ENCODE measurements around the gene MCC. TPM values are rescaled to one million over a fixed set of nuclear protein-coding genes. Genes with fewer than 3 reads are reported as not detected.

MCC gene
- total RNA-seq, 1 donor from 2014 or later = 3.5 TPM

DNA sequence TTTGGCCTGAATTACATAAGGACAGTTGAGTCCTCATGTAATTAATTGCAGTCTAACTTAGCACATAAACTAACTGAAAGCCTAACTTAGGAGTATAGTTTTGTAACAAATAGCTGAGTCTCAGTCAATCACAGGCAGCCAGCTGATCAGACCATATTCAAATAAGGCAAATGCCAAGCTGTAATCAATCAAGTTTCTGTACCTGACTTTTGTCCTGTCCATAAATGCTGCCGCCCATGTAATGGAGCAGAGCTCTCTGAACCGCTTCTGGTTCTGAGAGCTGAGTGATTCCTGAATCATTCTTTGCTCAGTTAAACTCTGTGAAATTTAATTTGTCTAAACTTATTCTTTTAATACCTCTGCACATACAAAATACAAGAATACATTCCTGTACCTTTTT lies 158.3 kb downstream of the MCC start:
- intact Hi-C loops (cut with micrococcal nuclease) = loop anchor here (1.0 to 5.0 kb wide), 9 partner anchors 36 to 779 kb away; partner anchors contain the start of genes DCP2, REEP5 and SRP19

DNA sequence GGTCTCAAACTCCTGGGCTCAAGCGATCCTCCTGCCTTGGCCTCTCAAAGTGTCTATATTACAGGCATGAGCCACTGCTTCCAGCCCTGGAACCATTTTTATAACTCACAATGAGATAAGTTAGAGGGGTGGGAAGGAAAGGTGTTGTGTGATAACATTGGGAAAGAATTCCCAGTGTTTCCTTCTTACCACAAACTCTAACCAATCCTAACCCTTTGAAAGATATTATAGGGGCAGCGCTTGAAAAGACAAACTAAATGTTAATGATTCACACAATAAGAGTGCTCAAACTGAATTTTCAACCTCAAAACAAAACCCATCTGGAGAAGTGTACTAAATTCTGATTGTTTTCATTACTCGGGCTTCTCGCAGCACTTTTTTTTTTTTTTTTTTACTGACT lies 163.2 kb downstream of the MCC start:
- intact Hi-C loops (cut with micrococcal nuclease) = no loop called here

DNA sequence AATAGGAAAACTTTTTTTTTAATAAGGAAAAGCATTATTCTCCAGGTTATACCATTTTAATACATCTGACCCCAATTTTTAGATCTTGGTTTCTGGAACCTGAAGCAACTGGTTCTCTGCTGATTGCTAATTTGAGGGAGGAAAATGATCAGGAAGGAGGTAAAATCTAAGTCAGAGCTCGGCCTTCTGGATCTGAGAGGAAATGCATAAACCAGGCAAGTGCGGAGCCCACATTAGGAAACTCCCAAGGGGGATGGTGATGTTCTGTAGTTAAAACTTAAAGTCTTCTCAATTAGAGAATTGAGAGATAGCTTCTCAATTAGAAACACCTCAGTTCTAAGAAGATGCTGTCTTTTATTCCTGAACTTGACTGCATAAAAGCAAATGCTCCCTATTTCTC lies 167.0 kb downstream of the MCC start:
- intact Hi-C loops (cut with micrococcal nuclease) = no loop called here

DNA sequence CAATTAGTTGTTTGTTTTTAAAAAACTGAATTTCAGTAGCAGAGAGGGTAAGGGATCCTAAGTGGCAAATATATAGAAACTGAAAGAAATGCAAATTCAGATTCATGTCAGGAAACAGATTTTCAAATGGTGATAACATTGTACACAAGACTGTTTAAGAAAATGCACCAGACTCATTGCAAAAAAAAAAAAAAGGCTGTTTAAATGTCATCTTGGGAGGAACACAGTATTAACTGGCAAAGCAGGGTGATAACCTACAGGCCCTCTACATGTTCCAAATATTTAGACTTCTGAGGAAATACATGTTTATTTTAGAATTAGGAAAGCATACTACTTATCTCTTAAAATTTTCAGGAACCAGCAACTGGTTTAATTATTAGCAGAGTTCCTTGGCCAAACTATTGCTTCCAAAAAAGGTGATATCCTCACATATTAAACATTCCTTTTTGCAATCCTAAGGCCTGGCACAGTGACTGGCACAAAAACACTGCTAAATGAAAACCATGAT lies 167.9 kb downstream of the MCC start:
- intact Hi-C loops (cut with micrococcal nuclease) = no loop called here

DNA sequence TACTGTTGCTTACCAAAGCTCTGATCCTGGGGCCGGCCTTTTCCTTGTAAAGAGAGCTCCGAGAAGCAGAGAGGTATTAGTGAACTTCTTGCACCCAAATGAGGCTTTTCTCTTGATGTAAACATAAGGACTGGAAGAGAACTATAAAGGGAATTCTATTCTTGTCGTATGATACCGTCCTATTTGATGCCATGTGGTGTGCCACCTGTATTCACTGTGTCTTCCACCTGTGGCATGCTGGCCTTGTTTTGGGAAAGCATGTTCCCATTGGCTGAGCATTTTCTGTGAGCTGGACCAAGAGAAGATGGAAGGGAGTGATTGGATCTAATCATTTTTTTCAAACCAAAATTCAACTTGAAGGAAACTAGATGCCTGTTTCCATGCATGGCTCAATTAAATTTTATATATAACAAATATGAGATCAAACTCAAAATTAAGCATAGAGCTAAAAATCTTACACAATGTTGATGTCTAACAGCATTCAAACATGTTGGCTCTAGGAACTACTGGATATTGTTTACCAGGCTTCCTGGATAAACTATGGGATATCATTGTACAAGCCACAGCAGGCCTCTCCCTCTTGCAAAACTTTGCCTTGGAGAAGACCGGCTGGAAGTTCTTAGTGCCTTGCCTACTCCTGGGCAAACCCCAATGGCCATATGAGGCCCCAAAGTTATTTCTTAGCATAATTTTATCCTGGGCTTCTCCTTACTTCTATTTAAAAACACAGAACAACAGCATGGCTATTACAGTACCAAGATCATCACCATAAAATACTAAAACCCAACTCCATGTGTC lies 168.8 kb downstream of the MCC start:
- intact Hi-C loops (cut with micrococcal nuclease) = no loop called here

DNA sequence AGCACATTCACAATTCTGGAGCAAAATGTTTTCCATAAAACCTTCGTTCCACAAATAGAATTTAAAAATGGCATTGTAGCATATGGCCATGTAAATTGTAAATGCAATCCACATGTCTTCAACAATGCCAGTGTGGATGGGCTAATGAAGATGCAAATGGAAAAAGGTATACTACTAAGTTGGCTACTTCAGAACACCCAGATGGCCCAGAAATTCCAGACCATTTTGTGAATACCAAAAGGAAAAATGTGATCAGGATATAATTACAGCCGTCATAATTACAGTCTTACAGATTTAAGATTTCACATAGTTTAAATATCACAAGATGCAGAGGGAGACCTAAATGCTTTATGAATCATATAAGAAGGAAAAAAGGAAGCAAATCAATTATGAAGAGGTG lies 170.6 kb downstream of the MCC start:
- intact Hi-C loops (cut with micrococcal nuclease) = no loop called here

DNA sequence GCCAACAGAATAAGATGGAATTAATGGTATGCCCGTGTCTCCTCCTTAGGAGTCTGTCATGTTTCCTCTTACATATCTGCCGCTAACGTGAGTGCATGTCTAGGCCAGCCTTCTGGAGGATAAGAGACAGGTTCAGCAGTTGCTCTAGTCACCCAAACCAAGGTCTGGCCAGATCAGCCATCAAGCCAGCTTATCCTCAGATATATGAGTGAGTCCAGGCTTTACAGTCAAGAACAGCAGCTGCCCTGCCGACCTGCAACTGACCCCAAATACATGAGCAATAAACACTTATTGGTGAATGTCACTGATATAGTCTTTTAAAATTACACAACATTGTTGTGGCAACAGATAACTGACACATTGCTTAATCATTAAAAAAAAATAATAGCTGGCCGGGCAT lies 177.0 kb downstream of the MCC start:
- intact Hi-C loops (cut with micrococcal nuclease) = no loop called here

DNA sequence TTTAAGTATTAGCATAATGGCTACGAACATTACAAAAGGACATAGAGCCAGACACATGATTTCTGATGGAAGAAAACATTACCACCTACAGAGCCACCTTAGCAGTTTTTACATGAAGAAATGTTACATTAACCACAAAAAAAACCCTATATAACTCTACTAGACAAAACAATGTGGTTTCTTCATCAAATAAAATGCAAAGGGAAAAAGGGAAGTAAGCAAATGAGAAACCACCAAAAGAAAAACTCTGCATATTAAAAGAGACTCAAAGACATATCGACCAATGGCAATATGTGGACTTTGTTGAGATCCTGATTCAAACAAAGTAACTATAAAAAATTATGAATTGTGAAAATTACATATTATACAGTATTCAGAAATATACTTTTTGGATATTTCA lies 186.1 kb downstream of the MCC start:
- intact Hi-C loops (cut with micrococcal nuclease) = no loop called here

DNA sequence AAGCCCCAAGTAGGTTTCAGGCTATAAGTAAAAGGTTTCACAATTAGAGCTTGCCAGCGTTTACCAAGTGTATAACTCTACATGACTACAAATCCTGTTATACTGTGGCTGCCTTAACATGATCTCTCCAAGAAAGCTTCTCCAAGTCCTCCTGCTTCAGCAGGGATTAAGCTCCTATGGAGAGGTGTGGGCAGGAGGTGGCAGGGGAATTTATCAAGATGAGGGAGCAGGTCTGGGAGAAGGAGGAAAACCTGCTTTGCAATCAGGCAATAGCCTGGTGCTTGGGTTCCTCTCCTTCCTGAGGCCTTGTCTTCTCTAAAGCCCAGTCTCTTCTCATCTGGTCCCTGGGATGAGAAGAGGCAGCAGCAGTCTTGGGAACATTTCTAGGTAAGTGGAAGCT lies 188.7 kb downstream of the MCC start:
- intact Hi-C loops (cut with micrococcal nuclease) = loop anchor here (10.0 kb wide), 1 partner anchor 435 kb away; the partner anchor contains the start of gene SRP19

DNA sequence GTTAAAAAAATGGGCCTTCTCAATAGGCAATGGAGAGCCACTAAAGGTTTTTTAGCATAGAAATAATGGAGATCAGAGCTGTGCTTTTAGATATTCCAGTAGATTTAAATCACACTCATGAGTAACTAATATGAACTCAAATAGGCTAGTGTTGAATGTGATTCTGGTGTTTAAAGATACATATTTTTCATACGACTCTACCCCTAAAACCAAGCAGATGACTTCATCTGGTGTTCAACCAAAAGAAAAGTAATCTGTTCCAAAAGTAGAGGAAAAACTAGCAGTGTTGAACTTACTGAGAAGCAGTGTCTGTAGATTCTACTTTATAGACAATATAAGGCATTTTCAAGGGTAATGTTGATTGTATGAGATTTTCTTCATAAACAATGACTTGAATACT lies 191.6 kb downstream of the MCC start:
- intact Hi-C loops (cut with micrococcal nuclease) = loop anchor here (10.0 kb wide), 1 partner anchor 432 kb away; the partner anchor contains the start of gene SRP19

DNA sequence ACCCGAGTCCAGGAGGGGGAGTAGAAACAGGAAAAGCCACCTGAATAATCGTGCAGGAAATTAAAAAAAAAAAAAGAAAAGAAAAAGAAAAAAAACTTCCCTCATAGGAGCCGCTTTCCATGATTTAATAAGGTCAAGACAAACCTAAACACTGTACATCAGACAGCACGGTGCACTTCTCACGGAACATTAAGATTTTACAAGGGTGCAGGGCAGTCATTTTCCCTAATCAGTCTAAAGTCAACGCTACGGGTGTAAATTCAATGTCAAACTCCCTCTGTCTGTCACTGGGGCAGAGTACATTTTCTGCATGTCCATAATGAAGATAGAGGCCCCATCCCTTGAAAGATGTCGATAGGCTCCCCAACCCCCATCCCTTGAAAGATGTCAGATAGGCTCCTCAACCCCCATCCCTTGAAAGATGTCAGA lies 193.1 kb downstream of the MCC start:
- intact Hi-C loops (cut with micrococcal nuclease) = loop anchor here (2.0 to 10.0 kb wide), 2 partner anchors 218 to 430 kb away; partner anchors contain the start of genes SRP19 and YTHDC2

DNA sequence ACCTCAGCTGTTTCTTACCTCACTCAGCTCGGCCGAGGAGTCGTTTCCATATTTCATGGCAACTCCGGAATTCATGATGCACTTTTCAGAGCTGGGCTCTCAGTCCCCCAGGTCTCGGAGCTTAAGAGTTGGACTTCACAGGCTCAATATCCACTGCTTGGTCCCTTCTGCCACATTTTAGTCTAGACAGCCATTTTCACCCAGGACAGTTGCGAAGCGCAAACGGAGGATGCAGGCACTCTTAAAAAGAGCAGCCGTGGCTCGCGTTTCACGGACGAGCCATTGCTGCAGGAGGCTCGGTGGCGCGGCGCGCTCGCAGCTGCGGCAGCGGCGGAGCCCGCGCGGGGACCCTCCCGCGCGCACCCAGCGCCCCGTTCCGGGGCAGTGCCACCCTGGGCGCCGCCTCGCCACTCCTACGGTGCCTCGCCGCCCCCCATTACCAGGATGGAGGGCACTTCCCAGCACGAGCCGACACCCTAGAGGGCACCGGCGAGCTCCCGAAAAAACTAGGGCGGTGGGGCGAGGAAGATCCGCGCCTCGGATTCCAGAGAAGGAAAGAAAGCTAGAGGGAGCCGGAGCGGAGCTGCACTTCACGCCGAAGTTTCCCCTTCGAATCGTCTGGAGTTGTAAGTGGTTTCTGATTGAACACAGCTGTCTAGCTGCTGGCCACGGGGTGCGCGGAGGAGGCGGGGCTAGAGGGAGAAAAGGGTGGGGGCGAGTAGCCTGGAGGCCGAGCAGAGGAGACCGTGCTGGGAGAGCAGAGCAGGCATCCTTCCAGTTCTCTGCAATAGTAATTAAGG lies 193.7 kb downstream of the MCC start:
- intact Hi-C loops (cut with micrococcal nuclease) = loop anchor here (1.0 to 10.0 kb wide), 9 partner anchors 36 to 587 kb away; partner anchors contain the start of genes DCP2, SRP19 and YTHDC2

DNA sequence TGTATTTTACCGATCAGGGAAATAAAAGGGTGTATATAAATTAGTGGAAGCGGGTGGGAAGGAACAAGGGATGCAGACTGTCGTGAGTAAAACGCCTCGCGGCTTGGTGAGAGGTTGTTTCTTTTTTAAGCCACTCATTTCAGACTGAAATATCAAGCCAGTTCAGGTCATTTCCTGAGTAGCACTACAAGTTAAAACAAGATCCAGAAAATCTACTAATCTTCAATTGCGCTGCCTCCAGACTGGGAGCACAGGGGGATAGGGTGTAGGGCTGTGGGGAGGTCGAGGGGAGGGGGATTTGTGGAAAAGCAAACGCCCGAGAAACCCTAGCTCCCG lies 194.3 kb downstream of the MCC start:
- intact Hi-C loops (cut with micrococcal nuclease) = loop anchor here (1.0 to 10.0 kb wide), 9 partner anchors 36 to 587 kb away; partner anchors contain the start of genes DCP2, SRP19 and YTHDC2

DNA sequence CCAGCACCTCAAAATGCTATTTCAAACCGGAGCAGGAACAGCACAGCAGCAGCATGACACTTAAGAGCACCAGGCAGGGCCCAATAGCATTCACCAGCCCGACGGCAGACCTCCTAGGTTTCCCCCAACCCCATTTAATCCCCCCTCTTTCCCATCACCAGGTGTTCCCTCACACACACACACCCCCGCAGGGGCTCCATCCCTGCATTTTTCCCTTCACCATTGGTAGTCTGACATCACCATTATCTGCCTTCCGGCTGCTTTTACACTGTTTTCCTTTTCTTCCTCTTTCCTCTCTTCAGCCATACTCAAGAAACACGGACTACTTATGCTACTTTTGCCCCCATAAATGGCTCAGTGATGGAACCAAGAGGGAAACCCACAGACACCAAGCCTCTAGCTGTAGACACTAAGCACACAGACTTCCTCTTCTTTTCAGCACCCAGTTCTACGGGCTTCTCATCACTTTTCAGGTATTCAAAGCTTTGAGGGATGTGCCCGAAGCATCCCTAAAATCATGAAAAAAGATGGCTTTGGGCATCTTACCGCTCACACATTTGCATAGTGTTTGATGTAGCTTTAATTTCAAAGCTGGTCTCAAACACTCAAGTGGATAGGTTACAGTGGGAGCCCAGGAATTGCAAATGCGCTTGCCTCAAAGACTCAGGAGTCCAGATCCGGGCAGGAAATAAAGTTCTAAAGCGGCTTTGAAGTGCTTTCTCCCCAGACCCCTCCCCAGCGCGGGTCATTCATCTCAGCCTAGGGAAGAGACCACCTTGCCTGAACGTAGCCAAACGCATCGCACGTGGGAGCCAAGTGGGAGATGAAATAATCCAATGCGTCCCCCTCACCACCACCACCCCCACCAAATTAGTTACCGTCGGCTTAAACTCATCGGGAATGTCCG lies 194.9 kb downstream of the MCC start:
- intact Hi-C loops (cut with micrococcal nuclease) = loop anchor here (10.0 kb wide), 1 partner anchor 429 kb away; the partner anchor contains the start of gene SRP19

DNA sequence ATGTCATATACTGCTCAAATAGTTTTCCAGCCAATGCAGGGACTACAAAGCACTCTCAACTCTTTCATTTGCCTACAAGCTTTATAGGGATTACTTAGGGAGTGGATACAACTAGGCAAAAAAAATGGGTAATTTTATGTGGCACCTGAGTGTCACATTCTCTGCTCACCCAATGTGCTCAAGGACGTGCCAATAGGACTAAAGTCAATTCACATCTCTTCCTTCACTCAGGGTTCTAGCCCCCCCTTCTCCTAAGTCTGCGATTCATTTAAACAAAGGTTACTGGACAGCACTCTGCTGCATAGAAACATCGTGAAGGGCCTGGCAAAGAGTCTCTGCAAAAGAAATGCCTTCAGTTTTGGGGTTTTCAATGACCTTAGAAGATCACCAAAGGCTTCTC lies 195.8 kb downstream of the MCC start:
- intact Hi-C loops (cut with micrococcal nuclease) = loop anchor here (10.0 kb wide), 1 partner anchor 428 kb away; the partner anchor contains the start of gene SRP19

DNA sequence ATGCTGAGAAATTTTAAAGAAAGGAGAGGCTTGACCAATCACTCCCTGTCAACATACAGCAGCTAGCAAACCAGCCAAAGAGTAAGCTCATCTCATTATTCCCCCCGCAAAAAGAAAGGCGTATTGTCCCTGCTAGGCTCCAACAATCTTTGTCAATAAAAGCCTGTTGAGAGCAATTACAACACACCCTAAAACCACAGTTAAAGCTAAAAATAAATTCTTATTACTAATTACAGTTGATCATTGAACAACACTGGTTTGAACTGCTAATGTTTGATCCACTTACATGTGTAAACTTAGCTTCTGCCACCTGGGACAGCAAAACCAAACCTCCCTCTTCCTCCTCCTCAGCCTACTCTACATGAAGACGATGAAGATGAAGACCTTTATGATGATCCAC lies 204.7 kb downstream of the MCC start:
- intact Hi-C loops (cut with micrococcal nuclease) = no loop called here

DNA sequence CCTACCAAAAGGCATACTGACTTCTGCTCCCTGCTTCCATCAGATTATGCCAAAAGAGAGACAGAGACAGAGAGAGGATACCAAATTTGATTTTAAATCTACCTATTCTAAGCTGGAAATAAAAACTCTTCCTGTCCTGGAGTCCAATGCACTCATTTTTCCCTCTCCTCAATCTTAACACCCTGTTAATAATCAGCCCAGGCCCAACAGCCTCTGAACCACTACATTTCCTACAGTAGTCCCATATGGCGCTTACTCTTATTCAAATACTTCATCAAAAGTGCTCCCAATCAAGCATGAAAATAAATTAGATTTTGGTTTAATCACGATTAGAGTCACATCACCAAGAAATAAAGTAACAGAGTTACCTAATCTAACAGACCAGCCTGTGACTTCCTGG lies 205.8 kb downstream of the MCC start:
- intact Hi-C loops (cut with micrococcal nuclease) = no loop called here

DNA sequence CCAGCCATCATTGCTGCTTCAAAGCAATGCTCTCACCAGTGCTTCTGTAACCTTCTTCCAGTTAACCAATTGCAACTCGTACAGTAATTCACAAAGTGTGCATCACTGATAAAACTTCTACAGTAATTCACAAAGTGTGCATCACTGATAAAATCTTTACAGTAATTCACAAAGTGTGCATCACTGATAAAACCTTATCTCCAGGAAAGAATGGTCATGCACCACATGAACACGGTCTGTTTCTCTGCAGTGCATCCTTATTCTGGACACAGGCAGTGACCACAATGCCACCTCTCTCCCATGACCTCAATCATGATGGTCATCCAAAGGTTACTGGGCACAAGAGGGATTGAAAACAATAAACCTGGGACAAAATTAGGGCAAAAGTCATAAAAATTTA lies 207.1 kb downstream of the MCC start:
- intact Hi-C loops (cut with micrococcal nuclease) = no loop called here

DNA sequence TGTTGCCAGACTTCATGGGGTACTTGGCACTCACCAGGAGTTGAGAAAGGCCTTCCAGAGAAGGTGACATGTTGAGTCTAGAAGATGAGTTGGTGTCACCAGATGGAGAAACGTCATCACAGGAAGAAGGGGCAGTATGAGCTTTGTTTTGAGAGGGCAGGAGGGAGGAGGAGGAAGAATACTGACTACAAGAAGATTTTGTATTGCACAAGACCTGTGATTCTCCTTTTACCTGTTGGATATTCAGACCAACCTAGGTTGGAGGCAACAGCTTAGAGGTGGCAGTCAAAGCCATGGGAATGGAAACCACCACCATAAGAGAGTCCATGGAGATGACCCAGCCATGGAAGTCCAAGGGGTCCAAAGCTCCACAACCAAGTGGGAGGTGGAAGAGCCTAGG lies 207.7 kb downstream of the MCC start:
- intact Hi-C loops (cut with micrococcal nuclease) = no loop called here

DNA sequence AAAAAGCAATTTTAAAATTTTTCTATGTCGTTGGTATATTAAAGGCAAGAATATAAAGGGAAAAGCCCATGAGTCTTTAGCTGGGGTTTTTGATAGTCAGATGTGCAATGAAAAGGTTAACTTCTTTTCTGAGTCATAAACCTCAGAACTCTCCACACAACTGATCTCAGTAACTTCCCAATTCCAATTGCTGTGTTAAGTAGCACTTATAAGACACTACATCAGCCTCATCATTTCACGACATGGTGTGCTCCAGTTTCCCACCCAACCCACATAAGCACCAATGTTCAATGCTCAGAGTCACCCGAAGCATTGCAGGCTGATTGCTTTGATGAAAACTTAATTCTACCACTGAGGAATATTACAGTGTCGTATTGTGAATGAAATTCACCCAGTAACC lies 209.3 kb downstream of the MCC start:
- intact Hi-C loops (cut with micrococcal nuclease) = no loop called here

DNA sequence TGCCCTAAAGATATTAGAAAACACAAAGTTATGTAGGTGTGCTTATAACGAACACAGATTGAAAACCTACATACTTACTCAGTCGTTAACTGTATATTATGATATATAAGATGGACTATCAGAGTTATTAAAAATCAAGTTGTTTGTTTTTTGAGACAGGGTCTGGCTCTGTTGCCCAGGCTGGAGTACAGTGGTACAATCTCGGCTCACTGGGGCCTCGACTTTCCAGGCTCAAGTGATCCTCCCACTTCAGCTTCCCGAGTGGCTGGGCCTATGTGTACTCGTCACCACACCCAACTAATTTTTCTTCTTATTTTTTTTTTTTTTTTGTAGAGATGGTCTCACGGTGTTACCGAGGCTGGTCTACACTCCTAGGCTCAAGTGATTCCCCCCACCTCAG lies 211.8 kb downstream of the MCC start:
- intact Hi-C loops (cut with micrococcal nuclease) = no loop called here
